HCT116 (cell line): ENCODE measurements around the gene ESPNL. TPM values are rescaled to one million over a fixed set of nuclear protein-coding genes. Genes with fewer than 3 reads are reported as not detected.

Source experiments
- ATAC-seq: fragments of 200-7000 bp; cut with Tn5 transposase; 2 replicates; pipeline ENCODE4 v1.9.1; 2020; ENCODE audit warnings: mild to moderate bottlenecking, moderate library complexity
- BruUV-seq: library from RNA; stranded (reverse); fragments of 400-500 nt; replicated peaks from 2 replicates; lab custom pipeline; 2021; lab: Mats Ljungman, UMichigan
- CTCF ChIA-PET: fragments of 300-600 bp; sonication (Branson Sonifier 250); formaldehyde crosslinking; loops from one replicate; lab custom pipeline; 2021; ENCODE audit warnings: antibody characterized with exemption; lab: Charles Lee
- POLR2A ChIA-PET: fragments of 300-600, 350-600 bp; sonication (Branson Sonifier 250); formaldehyde crosslinking; loops from one replicate; lab custom pipeline; 2021; ENCODE audit warnings: antibody characterized with exemption; lab: Charles Lee
- RAD21 ChIA-PET, 2 experiments: fragments of 300-600 bp; sonication (Branson Sonifier 250); formaldehyde crosslinking; loops; one replicate each; lab custom pipeline; 2023; ENCODE audit warnings: low total read pairs in 2 of 2; ENCODE audit not compliant: uncharacterized antibody in 2 of 2, unreplicated experiment in 2 of 2, low non-redundant PET in 1 of 2; lab: Charles Lee
- DNase-seq: peaks from one replicate; pipeline ENCODE4 v3.0.0-alpha.2; 2010; ENCODE audit warnings: low read depth, low spot score
- H2AFZ ChIP-seq: fragments of 200-600 bp; shearing (Covaris generic), sonication (generic); 2 replicates; pipeline ENCODE4 v1.6.1; 2017; ENCODE audit warnings: low read depth, mixed run types, mixed read lengths, antibody characterized with exemption, low read length; ENCODE audit not compliant: poor library complexity, severe bottlenecking
- H3K27ac ChIP-seq: 2 replicates; pipeline ENCODE4 v1.5.1; 2012; ENCODE audit warnings: low read depth, low read length
- H3K27me3 ChIP-seq: fragments of 200-600 bp; sonication (generic); 2 replicates; pipeline ENCODE4 v1.6.1; 2016; ENCODE audit warnings: mixed run types, low read length, mixed read lengths; ENCODE audit not compliant: insufficient read depth
- H3K36me3 ChIP-seq, 2 experiments: fragments of 200-500 bp in 1 of 2; fragments of 200-600 bp in 1 of 2; sonication (Bioruptor generic) in 1 of 2; sonication (generic) in 1 of 2; 2 replicates each; pipeline versions ENCODE4 v1.5.1 to v1.6.1; 2014 to 2016; ENCODE audit warnings: low read length in 2 of 2, inconsistent platforms in 1 of 2, mixed read lengths in 1 of 2, mixed run types in 1 of 2; ENCODE audit not compliant: insufficient read depth in 2 of 2, control insufficient read depth in 1 of 2
- H3K4me1 ChIP-seq, 2 experiments: fragments of 200-600 bp in 1 of 2; sonication (generic) in 1 of 2; 2 replicates each; pipeline versions ENCODE4 v1.5.1 to v1.6.1; 2012 to 2017; ENCODE audit warnings: low read length in 2 of 2, inconsistent platforms in 1 of 2, mild to moderate bottlenecking in 1 of 2, mixed read lengths in 1 of 2, mixed run types in 1 of 2, moderate library complexity in 1 of 2; ENCODE audit not compliant: insufficient read depth in 2 of 2, control insufficient read depth in 1 of 2
- H3K4me2 ChIP-seq: fragments of 200-600 bp; sonication (generic); 2 replicates; pipeline ENCODE4 v1.6.1; 2017; ENCODE audit warnings: mixed run types, low read length, mixed read lengths
- H3K4me3 ChIP-seq, 2 experiments: fragments of 200-600 bp in 1 of 2; sonication (generic) in 1 of 2; replicated peaks in 1 of 2; 2 replicates each; pipeline ENCODE4 v1.5.1; 2011 to 2016; ENCODE audit warnings: low read length in 2 of 2, control low read depth in 1 of 2, low read depth in 1 of 2, mild to moderate bottlenecking in 1 of 2, mixed read lengths in 1 of 2, mixed run types in 1 of 2
- H3K79me2 ChIP-seq: fragments of 200-600 bp; sonication (generic); 2 replicates; pipeline ENCODE4 v1.6.1; 2017; ENCODE audit warnings: mild to moderate bottlenecking, mixed run types, low read length, moderate library complexity, mixed read lengths; ENCODE audit not compliant: insufficient read depth
- H3K9ac ChIP-seq: fragments of 200-600 bp; sonication (generic); 2 replicates; pipeline ENCODE4 v1.6.1; 2016; ENCODE audit warnings: low read length, mixed read lengths
- H3K9me2 ChIP-seq: fragments of 200-600 bp; sonication (generic), shearing (Covaris generic); 2 replicates; pipeline ENCODE4 v1.6.1; 2017; ENCODE audit warnings: mixed run types, mild to moderate bottlenecking, moderate library complexity; ENCODE audit not compliant: insufficient read depth
- H3K9me3 ChIP-seq, 2 experiments: fragments of 200-500 bp in 1 of 2; fragments of 200-600 bp in 1 of 2; sonication (Bioruptor generic) in 1 of 2; sonication (generic) in 1 of 2; 2 replicates each; pipeline ENCODE4 v1.6.1; 2014 to 2017; ENCODE audit warnings: low read length in 2 of 2, mixed read lengths in 2 of 2, inconsistent platforms in 1 of 2, low read depth in 1 of 2, mild to moderate bottlenecking in 1 of 2, mixed run types in 1 of 2, moderate library complexity in 1 of 2; ENCODE audit not compliant: control insufficient read depth in 1 of 2, insufficient read depth in 1 of 2
- H4K20me1 ChIP-seq: fragments of 200-600 bp; sonication (generic), shearing (Covaris generic); 2 replicates; pipeline ENCODE4 v1.6.1; 2017; ENCODE audit warnings: mixed run types, mild to moderate bottlenecking, moderate library complexity; ENCODE audit not compliant: insufficient read depth
- CBX3 ChIP-seq: IDR thresholded peaks from 2 replicates; pipeline ENCODE4 v1.6.1; 2012; ENCODE audit warnings: low read depth
- CEBPB ChIP-seq: IDR thresholded peaks from 2 replicates; pipeline ENCODE4 v1.6.1; 2012; ENCODE audit warnings: low read depth
- EZH2 ChIP-seq: fragments of 200-600 bp; sonication (generic); IDR thresholded peaks from 2 replicates; pipeline ENCODE4 v1.6.1; 2017; ENCODE audit warnings: antibody characterized with exemption, mixed run types
- FOSL1 ChIP-seq: IDR thresholded peaks from 2 replicates; pipeline ENCODE4 v1.6.1; 2012; ENCODE audit warnings: low read depth
- JUND ChIP-seq: IDR thresholded peaks from 2 replicates; pipeline ENCODE4 v1.6.1; 2012
- POLR2A ChIP-seq: IDR thresholded peaks from 2 replicates; pipeline ENCODE4 v1.7.0; 2011; ENCODE audit warnings: borderline replicate concordance; ENCODE audit not compliant: insufficient read depth, insufficient read length; ENCODE audit errors: extremely low read depth
- SRF ChIP-seq: IDR thresholded peaks from 2 replicates; pipeline ENCODE4 v1.6.1; 2012; ENCODE audit warnings: low read depth
- YY1 ChIP-seq: IDR thresholded peaks from 2 replicates; pipeline ENCODE4 v1.6.1; 2011; ENCODE audit warnings: low read length, low read depth, moderate library complexity, mild to moderate bottlenecking; ENCODE audit not compliant: insufficient replicate concordance; ENCODE audit errors: extremely low read depth
- ZNF274 ChIP-seq: fragments of 200-500 bp; sonication (Bioruptor generic); IDR thresholded peaks from 2 replicates; pipeline ENCODE4 v1.6.1; 2014; ENCODE audit warnings: mild to moderate bottlenecking, low read depth, low read length, inconsistent platforms
- intact Hi-C: fragments of 100-400 bp; cut with micrococcal nuclease; formaldehyde crosslinking; loops from 2 replicates; pipeline ENCODE4 v1.10.0; 2022
- total RNA-seq: library from RNA; stranded (reverse); gene quantifications from one replicate; pipeline ENCODE4 v1.2.1, GENCODE V29; 2021; ENCODE audit not compliant: unreplicated experiment

Gene ESPNL
- total RNA-seq, 1 experiment from 2014 or later = 0.22 TPM

- POLR2A ChIA-PET = no interaction called here
- no peak for TF ChIP-seq SRF
- TF ChIP-seq YY1 = no peak
- no peak for TF ChIP-seq FOSL1
- TF ChIP-seq CEBPB = no peak
- no peak for TF ChIP-seq POLR2A
- TF ChIP-seq JUND = no peak
- no peak for TF ChIP-seq CBX3
- no peak for TF ChIP-seq EZH2
- TF ChIP-seq, all 23 proteins: peak for 0
- H3K4me3 ChIP-seq = no peak overlapping the region; a peak in 1 of 4 replicates
- no peak overlapping the region for H2AFZ ChIP-seq
- no peak for DNase-seq
- RAD21 ChIA-PET = no interaction called here
- CTCF ChIA-PET = interaction anchor here (1.3 kb wide), 1 partner anchor 274 kb away, joined by 3 read pairs; no protein-coding TSS in a partner anchor
- no peaks in the 10 kb centered on the region for H3K36me3 ChIP-seq
- H3K9ac ChIP-seq = no peak overlapping the region
- peaks cover 48 to 67% of the 10 kb centered on the region in 2 experiments for H3K4me1 ChIP-seq
- no peaks in the 10 kb centered on the region for H3K9me3 ChIP-seq
- H3K9me2 ChIP-seq = no peaks in the 10 kb centered on the region
- BruUV-seq = no TSS peak
- H3K27me3 ChIP-seq = no peaks in the 10 kb centered on the region
- no peaks in the 10 kb centered on the region for H4K20me1 ChIP-seq
- H3K27ac ChIP-seq = no peak overlapping the region
- no peak for ATAC-seq
- no peaks in the 10 kb centered on the region for H3K79me2 ChIP-seq
- intact Hi-C loops = no loop called here
- H3K4me2 ChIP-seq = peak overlapping the region; percentile 52
These were observed 39.9 kb downstream of the ESPNL start for GRCh38 chr2:238140040-238140439.

GRCh38 chr2:238140721-238141540 lies 40.8 kb downstream of the ESPNL start:
- Histone ChIP-seq H3K79me2 (no peaks in the 10 kb centered on the region), H2AFZ (no peak overlapping the region)
- no peak for ATAC-seq
- no peak for TF ChIP-seq ZNF274
- no peak for TF ChIP-seq EZH2
- TF ChIP-seq, all 23 proteins: peak for 0
- BruUV-seq = no TSS peak
- POLR2A ChIA-PET = interaction anchor here (0.6 kb wide), 1 partner anchor 11 kb away, joined by 5 read pairs; no protein-coding TSS in a partner anchor
- no peak overlapping the region for H3K4me3 ChIP-seq
- peak overlapping the region; percentile 76 for H3K4me2 ChIP-seq
- H3K36me3 ChIP-seq = no peaks in the 10 kb centered on the region
- H3K4me1 ChIP-seq = peaks cover 48 to 76% of the 10 kb centered on the region in 2 experiments
- H3K9ac ChIP-seq = no peak overlapping the region
- RAD21 ChIA-PET = no interaction called here
- H4K20me1 ChIP-seq = no peaks in the 10 kb centered on the region
- CTCF ChIA-PET = no interaction called here
- DNase-seq = no peak
- peak overlapping the region; percentile 50; the same call in 1 of the 2 replicates for H3K27ac ChIP-seq
- no peaks in the 10 kb centered on the region for H3K9me2 ChIP-seq
- no peaks in the 10 kb centered on the region for H3K9me3 ChIP-seq
- no peaks in the 10 kb centered on the region for H3K27me3 ChIP-seq
- intact Hi-C loops = no loop called here
